Upper lobe of left lung (tissue), 4 donors: ENCODE data around the gene TSPEAR.

Source experiments
- CTCF ChIP-seq, 6 experiments: fragments of 450-650 bp in 4 of 6; fragments of 200-600 bp in 2 of 6; sonication (generic) in 2 of 6; IDR thresholded peaks; one replicate each; pipeline ENCODE4 v1.5.1; 2016 to 2019; ENCODE audit warnings: antibody characterized with exemption in 6 of 6
- EP300 ChIP-seq, 4 donors: sonication (generic); formaldehyde crosslinking; IDR thresholded peaks; one replicate each; pipeline ENCODE4 v1.5.1; 2017; ENCODE audit warnings: antibody characterized with exemption in 4 of 4, control low read depth in 2 of 4
- POLR2A ChIP-seq, 4 donors: fragments of 450-650 bp; IDR thresholded peaks; one replicate each; pipeline ENCODE4 v1.5.1; 2016 to 2017; ENCODE audit warnings: antibody characterized with exemption in 4 of 4, mild to moderate bottlenecking in 2 of 4
- POLR2AphosphoS5 ChIP-seq, 2 donors: sonication (generic); formaldehyde crosslinking; IDR thresholded peaks; one replicate each; pipeline ENCODE4 v1.5.1; 2017; ENCODE audit warnings: antibody characterized with exemption in 2 of 2

- TF ChIP-seq CTCF (IDR thresholded peaks at IDR 0.05) (no peak), POLR2A (IDR thresholded peaks at IDR 0.05) (no peak), EP300 (IDR thresholded peaks at IDR 0.05) (no peak), POLR2AphosphoS5 (IDR thresholded peaks at IDR 0.05) (no peak)
Observed at GRCh38 chr21:44643741-44644310, 67.5 kb downstream of the TSPEAR start.
